MCF 10A (cell line): ENCODE data around the gene PPARD. TPM values are rescaled to one million over a fixed set of nuclear protein-coding genes. Genes with fewer than 3 reads are reported as not detected.
A peak's percentile ranks its signal among the peaks of the same experiment; 100 is the strongest.

Experiments used
- BruUV-seq: library from RNA; stranded (reverse); fragments of 400-500 nt; replicated peaks from 2 replicates; lab custom pipeline; 2021; lab: Mats Ljungman, UMichigan
- CTCF ChIA-PET: fragments of 300-600 bp; sonication (Branson Sonifier 250); formaldehyde crosslinking; extraction: SDS; loops from one replicate; lab custom pipeline; 2021; ENCODE audit warnings: antibody characterized with exemption, inconsistent platforms; lab: Yijun Ruan, JAX
- POLR2A ChIA-PET: fragments of 300-600, 350-650 bp; sonication (Branson Sonifier 250); formaldehyde crosslinking; extraction: SDS; loops from one replicate; lab custom pipeline; 2020; ENCODE audit warnings: antibody characterized with exemption, inconsistent platforms; lab: Yijun Ruan, JAX
- DNase-seq: peaks from one replicate; pipeline ENCODE4 v3.0.0-alpha.2; 2018; ENCODE audit not compliant: unreplicated experiment
- H3K27ac Mint-ChIP-seq: one replicate; pipeline ENCODE4 v1.8.0; 2022; ENCODE audit warnings: mild to moderate bottlenecking, low read depth, mixed read lengths; ENCODE audit not compliant: unreplicated experiment
- H3K27me3 Mint-ChIP-seq: one replicate; pipeline ENCODE4 v1.8.0; 2022; ENCODE audit warnings: mixed read lengths; ENCODE audit not compliant: insufficient read depth, unreplicated experiment
- H3K36me3 Mint-ChIP-seq: one replicate; pipeline ENCODE4 v1.8.0; 2022; ENCODE audit warnings: mild to moderate bottlenecking, moderate library complexity, mixed read lengths; ENCODE audit not compliant: insufficient read depth, unreplicated experiment
- H3K4me1 Mint-ChIP-seq: one replicate; pipeline ENCODE4 v1.8.0; 2022; ENCODE audit warnings: mixed read lengths; ENCODE audit not compliant: insufficient read depth, unreplicated experiment
- H3K4me3 Mint-ChIP-seq: one replicate; pipeline ENCODE4 v1.8.0; 2022; ENCODE audit warnings: mild to moderate bottlenecking, moderate library complexity, mixed read lengths; ENCODE audit not compliant: unreplicated experiment
- H3K9me3 Mint-ChIP-seq: one replicate; pipeline ENCODE4 v1.8.0; 2022; ENCODE audit warnings: mixed read lengths; ENCODE audit not compliant: unreplicated experiment
- CTCF ChIP-seq: fragments of 200-600 bp; IDR thresholded peaks from one replicate; pipeline ENCODE4 v1.8.0; 2022; ENCODE audit warnings: antibody characterized with exemption, mild to moderate bottlenecking; ENCODE audit not compliant: unreplicated experiment
- intact Hi-C: fragments of 100-400 bp; cut with micrococcal nuclease; formaldehyde crosslinking; loops from 2 replicates; pipeline ENCODE4 v1.14.1; 2022
- total RNA-seq: library from RNA; stranded (reverse); gene quantifications from 2 replicates; pipeline ENCODE4 v1.2.3, GENCODE V29; 2022

Gene PPARD
- total RNA-seq, 1 experiment from 2014 or later, result 13.8 TPM

- ChIA-PET POLR2A (no interaction called here), CTCF (no interaction called here)
- no peak for TF ChIP-seq CTCF
- Mint-ChIP-seq H3K27me3 (no peaks in the 10 kb centered on the region), H3K36me3 (peaks cover 18% of the 10 kb centered on the region), H3K4me3 (no peak overlapping the region), H3K27ac (no peak overlapping the region), H3K9me3 (no peaks in the 10 kb centered on the region), H3K4me1 (no peaks in the 10 kb centered on the region)
- no TSS peak for BruUV-seq
- no peak for DNase-seq
- intact Hi-C loops, result no loop called here
Measured at GRCh38 chr6:35426074-35426473, 83.7 kb downstream of the PPARD start.

DNA sequence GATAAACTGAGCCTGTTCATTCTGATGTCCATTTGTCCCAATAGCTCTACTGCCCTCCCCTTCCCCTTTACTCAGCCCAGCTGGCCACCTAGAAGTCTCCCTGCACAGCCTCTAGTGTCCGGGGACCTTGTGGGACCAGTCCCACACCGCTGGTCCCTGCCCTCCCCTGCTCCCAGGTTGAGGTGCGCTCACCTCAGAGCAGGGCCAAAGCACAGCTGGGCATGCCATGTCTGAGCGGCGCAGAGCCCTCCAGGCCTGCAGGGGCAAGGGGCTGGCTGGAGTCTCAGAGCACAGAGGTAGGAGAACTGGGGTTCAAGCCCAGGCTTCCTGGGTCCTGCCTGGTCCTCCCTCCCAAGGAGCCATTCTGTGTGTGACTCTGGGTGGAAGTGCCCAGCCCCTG, 85.1 kb downstream of the PPARD start:
- CTCF ChIA-PET, result interaction anchor here (0.6 to 1.0 kb wide), 2 partner anchors 13 to 23 kb away, joined by 3 to 4 read pairs; no protein-coding TSS in a partner anchor
- DNase-seq, result no peak
- no TSS peak for BruUV-seq
- Mint-ChIP-seq H3K27ac (no peak overlapping the region), H3K36me3 (peaks cover 13% of the 10 kb centered on the region), H3K4me1 (no peaks in the 10 kb centered on the region), H3K27me3 (no peaks in the 10 kb centered on the region), H3K9me3 (no peaks in the 10 kb centered on the region), H3K4me3 (no peak overlapping the region)
- intact Hi-C loops, result no loop called here
- no peak for TF ChIP-seq CTCF
- POLR2A ChIA-PET, result no interaction called here

- TF ChIP-seq CTCF, result no peak
- peak; percentile 24 for DNase-seq
- Mint-ChIP-seq H3K4me1 (no peaks in the 10 kb centered on the region), H3K4me3 (no peak overlapping the region), H3K36me3 (peaks cover 13% of the 10 kb centered on the region), H3K27ac (no peak overlapping the region), H3K27me3 (no peaks in the 10 kb centered on the region), H3K9me3 (no peaks in the 10 kb centered on the region)
- POLR2A ChIA-PET, result no interaction called here
- no TSS peak for BruUV-seq
- CTCF ChIA-PET, result interaction anchor here (0.6 to 1.0 kb wide), 2 partner anchors 13 to 23 kb away, joined by 3 to 4 read pairs; no protein-coding TSS in a partner anchor
- intact Hi-C loops, result no loop called here
Measured at GRCh38 chr6:35427851-35428321, 85.5 kb downstream of the PPARD start.

DNA sequence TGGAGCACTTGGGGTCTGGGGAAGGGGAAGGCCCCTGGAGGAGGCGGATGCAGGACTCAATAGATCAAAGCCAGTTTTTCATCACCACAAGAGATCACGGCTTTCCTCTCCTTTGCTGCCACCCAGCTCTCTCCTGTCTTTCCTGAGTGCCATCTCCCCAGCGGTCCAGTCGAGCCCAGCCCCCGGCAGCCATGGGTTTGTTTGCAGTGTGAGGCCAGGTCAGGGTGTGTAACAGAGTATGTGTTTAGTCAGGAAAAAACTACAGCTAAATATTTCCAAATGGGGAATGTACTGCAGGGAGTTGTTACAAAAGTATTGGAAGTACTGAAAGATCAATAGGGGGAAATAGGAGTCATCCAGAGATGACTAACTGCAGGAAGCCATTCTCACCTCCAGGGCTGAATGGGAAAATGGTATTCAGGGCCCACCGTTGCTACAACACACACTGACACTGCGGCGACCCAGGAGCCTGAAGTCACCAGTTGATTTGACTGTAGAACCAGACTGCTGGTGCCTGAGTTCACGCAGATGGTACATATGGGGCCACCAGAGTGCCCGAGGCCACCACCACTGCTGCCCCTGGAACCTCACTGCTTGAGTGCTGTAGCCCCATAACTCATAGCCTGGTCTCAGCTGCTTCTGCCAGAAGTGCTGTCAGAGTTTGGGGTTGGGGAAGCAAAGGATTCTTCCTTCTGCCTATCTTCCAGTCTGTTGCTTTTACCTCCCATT, 86.2 kb downstream of the PPARD start:
- Mint-ChIP-seq H3K9me3 (no peaks in the 10 kb centered on the region), H3K27me3 (no peaks in the 10 kb centered on the region), H3K36me3 (peaks cover 13% of the 10 kb centered on the region), H3K27ac (no peak overlapping the region), H3K4me3 (no peak overlapping the region), H3K4me1 (no peaks in the 10 kb centered on the region)
- DNase-seq, result no peak
- ChIA-PET CTCF (interaction anchor here (1.9 kb wide), 1 partner anchor 21 kb away, joined by 8 read pairs; no protein-coding TSS in a partner anchor), POLR2A (interaction anchor here (0.7 kb wide), 1 partner anchor 69 kb away, joined by 3 read pairs; no protein-coding TSS in a partner anchor)
- intact Hi-C loops, result no loop called here
- no TSS peak for BruUV-seq
- TF ChIP-seq CTCF, result no peak
